Activated CD4-positive, alpha-beta T cell treated with anti-CD3 and anti-CD28 coated beads for 24 hours (primary cell): ENCODE results near the gene HARS1.
"Not testable (repeated sequence)": the region's sequence is repeated elsewhere in the genome, so short reads cannot be mapped to it uniquely, and the experiment has no call there.

Experiments used
- DNase-seq, 2 donors: peaks; one replicate each; pipeline ENCODE4 v3.0.0-alpha.2; 2020; ENCODE audit warnings: low read depth in 2 of 2

Gene HARS1

DNA sequence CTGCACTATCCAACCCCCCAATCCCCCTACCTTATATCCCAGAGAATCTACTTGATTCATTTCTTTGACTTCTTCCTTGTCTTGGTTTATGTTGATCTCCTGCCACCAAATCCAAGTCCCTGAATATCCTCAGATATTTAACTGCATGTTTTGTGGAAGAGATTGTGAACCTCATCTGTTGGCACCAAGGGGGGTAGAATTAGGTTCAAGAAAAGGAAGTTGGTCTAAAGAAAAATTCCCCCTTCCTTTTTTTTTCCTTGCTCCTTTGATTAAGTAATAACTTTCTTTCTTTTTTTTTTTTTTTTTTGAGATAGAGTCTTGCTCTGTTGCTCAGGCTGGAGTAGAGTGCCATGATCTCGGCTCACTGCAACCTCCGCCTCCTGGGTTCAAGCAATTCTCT lies 57.7 kb downstream of the HARS1 start:
- no peak for DNase-seq

DNA sequence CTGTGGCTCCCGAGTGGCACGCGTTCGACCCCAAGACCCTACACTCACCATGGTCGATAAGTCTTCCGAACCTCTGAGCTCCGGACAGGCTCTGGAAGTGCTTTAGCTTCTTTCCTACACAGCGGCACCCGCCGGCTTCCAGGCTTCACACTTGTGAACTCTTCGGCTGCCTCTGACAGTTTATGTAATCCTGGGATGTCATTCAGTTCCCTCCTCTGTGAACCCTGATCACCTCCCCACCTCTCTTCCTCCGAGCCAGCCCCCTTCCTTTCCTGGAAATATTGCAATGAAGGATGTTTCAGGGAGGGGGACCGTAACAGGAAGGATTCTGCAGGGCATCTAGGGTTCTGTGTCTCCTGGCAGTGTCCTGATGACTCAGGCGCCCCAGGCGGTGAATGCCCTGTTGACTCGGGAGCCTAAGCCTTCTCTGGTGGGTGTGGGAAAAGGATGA lies 58.1 kb downstream of the HARS1 start, which contains the start of gene CD14:
TSS of gene CD14 (minus strand) at position 155 of the 451 bp plus-strand sequence. CDS start at position 51, 104 bp downstream.
- DNase-seq = no peak

DNA sequence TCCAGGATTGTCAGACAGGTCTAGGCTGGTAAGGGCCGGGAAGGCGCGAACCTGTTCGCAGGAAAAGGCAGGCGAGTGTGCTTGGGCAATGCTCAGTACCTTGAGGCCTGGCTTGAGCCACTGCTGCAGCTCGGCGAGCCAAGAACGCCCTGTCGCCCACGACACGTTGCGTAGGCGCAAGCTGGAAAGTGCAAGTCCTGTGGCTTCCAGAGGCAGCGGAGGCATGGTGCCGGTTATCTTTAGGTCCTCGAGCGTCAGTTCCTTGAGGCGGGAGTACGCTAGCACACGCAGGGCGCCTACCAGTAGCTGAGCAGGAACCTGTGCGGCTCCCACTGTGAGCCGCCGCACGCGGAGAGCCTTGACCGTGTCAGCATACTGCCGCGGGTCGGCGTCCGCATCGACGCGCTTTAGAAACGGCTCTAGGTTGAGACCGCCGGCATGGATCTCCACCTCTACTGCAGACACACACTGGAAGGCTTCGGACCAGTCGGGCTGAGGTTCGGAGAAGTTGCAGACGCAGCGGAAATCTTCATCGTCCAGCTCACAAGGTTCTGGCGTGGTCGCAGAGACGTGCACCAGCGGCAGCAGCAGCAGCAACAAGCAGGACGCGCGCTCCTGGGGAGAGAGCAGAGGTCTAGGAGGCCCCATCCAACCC lies 58.7 kb downstream of the HARS1 start:
- peak in 1 of 2 donors; percentile 34 for DNase-seq

DNA sequence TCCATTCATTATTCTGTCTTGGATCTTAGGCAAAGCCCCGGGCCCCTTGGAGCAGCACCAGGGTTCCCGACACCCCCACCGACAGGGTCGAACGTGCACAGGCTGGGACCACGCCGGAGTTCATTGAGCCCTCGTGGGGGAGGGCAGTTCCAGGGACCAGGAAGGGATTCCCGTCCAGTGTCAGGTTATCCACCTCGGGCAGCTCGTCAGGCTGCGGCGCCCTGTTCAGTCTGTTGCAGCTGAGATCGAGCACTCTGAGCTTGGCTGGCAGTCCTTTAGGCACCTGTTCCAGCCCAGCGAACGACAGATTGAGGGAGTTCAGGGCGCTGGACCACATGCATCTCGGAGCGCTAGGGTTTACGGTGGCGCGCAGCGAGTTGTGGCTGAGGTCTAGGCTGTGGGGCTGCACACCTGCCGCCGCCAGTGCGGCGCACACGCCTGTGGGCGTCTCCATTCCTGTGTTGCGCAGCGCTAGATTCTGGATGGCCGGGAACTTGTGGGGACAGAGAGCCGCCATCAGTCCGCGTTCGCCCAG lies 59.3 kb downstream of the HARS1 start:
- DNase-seq = no peak

- DNase-seq = no peak
These were observed 60.1 kb downstream of the HARS1 start for GRCh38 chr5:140631036-140631417.

DNA sequence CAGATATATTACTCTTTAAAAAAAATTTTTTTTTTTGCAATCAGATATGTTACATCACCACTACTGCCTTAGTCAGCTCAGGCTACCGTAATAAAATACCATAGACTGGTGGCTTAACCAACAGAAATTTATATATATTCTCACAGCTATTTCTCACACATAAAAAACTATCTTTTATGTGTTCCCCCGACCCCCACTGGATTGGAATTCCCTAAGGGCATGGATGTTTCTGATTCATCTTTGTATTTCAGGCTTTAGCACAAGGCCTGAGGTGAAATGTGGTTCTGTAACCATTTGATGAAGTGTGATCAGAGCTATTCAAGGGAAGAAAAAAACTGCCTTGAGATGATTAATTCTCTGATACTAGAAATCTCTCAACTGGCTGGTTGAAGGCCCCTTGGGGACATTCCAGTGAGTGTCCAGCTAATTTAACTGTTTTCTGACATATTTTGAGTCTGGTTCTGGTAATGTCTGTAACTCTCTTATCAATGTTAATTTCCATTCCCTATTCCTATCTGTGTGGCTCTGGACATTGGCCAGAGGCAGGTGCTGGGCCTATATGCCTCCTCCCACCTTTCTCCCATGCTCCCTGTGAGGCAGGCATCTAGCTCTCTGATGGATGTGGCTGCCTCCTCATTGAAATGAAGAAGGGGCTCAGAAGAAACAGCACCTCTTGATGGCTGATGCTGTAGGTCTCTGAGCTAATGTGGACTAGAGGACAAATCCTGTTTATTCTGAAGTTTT lies 60.7 kb downstream of the HARS1 start:
- no peak for DNase-seq

- DNase-seq = no peak
These were observed 62.5 kb downstream of the HARS1 start for GRCh38 chr5:140628711-140629110.

DNA sequence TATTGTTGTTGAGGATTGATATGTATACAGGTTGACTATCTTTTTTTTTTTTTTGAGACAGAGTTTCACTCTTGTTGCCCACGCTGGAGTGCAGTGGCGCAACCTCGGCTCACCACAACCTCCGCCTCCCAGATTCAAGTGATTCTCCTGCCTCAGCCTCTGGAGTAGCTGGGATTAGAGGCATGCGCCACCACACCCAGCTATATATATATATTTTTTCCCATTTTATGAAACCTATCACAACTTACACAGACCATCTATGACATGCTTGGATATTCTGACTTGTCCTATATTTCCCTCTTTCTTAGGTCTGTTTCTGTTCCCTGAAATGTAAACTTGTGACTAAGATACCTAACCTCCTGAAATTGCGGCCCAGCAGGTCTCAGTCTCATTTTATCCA lies 63.2 kb downstream of the HARS1 start:
- DNase-seq = no peak

DNA sequence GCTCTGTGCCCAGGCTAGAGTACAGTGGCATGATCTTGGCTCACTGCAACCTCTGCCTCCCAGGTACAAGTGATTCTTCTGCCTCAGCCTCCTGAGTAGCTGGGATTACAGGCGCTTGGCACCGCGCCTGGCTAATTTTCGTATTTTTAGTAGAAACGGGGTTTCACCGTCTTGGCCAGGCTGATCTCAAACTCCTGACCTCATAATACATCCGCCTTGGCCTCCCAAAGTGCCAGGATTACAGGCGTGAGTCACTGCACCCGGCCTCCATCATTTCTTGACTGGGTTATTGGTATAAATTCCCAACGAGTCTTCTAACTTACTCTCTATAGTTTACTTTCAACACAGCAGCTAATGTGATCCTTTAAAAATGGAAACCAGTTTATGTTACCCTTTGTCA lies 66.3 kb downstream of the HARS1 start:
- not testable (repeated sequence) for DNase-seq
